NCI-H1048 (cell line): ENCODE data around the gene RHBDF1.

Experiments
- DNase-seq: peaks from one replicate; lab custom pipeline; 2025; lab: John Stamatoyannopoulos, UW

The RHBDF1 gene

GRCh38 chr16:72561-73548 lies at the start of gene RHBDF1:
Gene RHBDF1, minus strand, starts transcription at chr16:72631. Its CDS starts 7,616 bp downstream, at chr16:65015.
- DNase-seq = no peak

- DNase-seq = no peak
Measured at GRCh38 chr16:120756-121155, 48.3 kb upstream of the RHBDF1 start.

- DNase-seq = no peak
Measured at GRCh38 chr16:119835-120491, 47.5 kb upstream of the RHBDF1 start.

GRCh38 chr16:119295-119694 lies 46.9 kb upstream of the RHBDF1 start:
- no peak for DNase-seq

- no peak for DNase-seq
Measured at GRCh38 chr16:118857-119256, 46.4 kb upstream of the RHBDF1 start.

- DNase-seq = no peak
Measured at GRCh38 chr16:117379-118365, 45.2 kb upstream of the RHBDF1 start.

- no peak for DNase-seq
Measured at GRCh38 chr16:116015-116414, 43.6 kb upstream of the RHBDF1 start.

- no peak for DNase-seq
Measured at GRCh38 chr16:114327-114726, 41.9 kb upstream of the RHBDF1 start.

- no peak for DNase-seq
Measured at GRCh38 chr16:112153-112840, 39.9 kb upstream of the RHBDF1 start.

- DNase-seq = peak; percentile 1
Measured at GRCh38 chr16:106623-107324, 34.3 kb upstream of the RHBDF1 start.

GRCh38 chr16:105521-105920 lies 33.1 kb upstream of the RHBDF1 start:
- no peak for DNase-seq

GRCh38 chr16:104928-105327 lies 32.5 kb upstream of the RHBDF1 start:
- no peak for DNase-seq

- no peak for DNase-seq
Measured at GRCh38 chr16:104355-104754, 31.9 kb upstream of the RHBDF1 start.

GRCh38 chr16:102060-102855 lies 29.8 kb upstream of the RHBDF1 start:
- DNase-seq = no peak

GRCh38 chr16:101586-101985 lies 29.2 kb upstream of the RHBDF1 start:
- no peak for DNase-seq

GRCh38 chr16:100989-101388 lies 28.6 kb upstream of the RHBDF1 start:
- no peak for DNase-seq

GRCh38 chr16:97822-98221 lies 25.4 kb upstream of the RHBDF1 start:
- no peak for DNase-seq

GRCh38 chr16:96935-97381 lies 24.5 kb upstream of the RHBDF1 start:
- peak; percentile 62 for DNase-seq

- DNase-seq = no peak
Measured at GRCh38 chr16:94918-95265, 22.5 kb upstream of the RHBDF1 start.
